DLD1 (cell line): ENCODE results near the gene AGT.
"Not testable (repeated sequence)": the region's sequence is repeated elsewhere in the genome, so short reads cannot be mapped to it uniquely, and the experiment has no call there.

Experiments
- in situ Hi-C: cut with HindIII; loops from 2 replicates; pipeline ENCODE4 v1.10.0; 2017; ENCODE audit warnings: low sequenced_read_pairs

The AGT gene

GRCh38 chr1:230694464-230694863 lies 19.5 kb downstream of the AGT start:
- in situ Hi-C loops, result no loop called here

DNA sequence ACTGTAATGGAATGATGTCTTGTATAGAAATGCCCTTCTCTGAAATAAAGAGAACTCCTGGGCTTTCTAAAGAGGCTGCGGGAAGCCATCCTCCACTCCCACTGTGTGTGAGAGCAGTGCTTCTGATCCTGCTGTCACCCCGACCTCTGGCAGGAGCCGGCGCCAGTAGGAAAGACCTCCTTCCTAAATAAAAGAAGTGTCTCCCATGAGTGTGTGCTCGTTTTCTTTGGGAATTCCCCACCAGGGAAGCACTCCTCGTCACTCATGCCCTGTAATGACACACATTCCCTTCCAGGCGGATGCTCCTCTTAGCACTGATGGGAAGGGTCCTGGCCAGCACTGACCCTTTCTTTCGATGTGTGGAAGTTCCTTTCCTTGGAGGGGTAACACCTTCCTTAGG lies 20.1 kb downstream of the AGT start:
- in situ Hi-C loops, result no loop called here

- in situ Hi-C loops, result no loop called here
Measured at GRCh38 chr1:230693221-230693620, 20.7 kb downstream of the AGT start.

DNA sequence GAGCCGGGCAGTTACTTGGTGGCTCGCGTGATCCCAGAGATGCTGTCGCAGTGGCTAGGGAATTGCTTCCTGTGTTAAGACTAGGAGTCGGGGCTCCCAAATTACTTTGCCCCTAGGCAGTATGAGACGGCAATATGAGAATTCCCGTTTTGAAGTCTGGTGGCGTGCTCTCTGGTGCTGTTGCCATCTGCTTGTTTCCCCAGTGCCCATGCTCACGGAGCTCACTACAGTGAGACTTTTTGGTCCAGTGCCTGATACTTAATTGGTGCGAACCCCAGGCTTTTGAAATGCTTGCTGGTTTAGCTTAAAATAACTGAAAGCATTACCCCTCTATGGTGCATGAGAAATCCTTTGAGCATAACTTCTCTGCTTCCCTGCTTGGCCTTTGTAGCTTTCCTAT lies 22.3 kb downstream of the AGT start:
- in situ Hi-C loops, result no loop called here

DNA sequence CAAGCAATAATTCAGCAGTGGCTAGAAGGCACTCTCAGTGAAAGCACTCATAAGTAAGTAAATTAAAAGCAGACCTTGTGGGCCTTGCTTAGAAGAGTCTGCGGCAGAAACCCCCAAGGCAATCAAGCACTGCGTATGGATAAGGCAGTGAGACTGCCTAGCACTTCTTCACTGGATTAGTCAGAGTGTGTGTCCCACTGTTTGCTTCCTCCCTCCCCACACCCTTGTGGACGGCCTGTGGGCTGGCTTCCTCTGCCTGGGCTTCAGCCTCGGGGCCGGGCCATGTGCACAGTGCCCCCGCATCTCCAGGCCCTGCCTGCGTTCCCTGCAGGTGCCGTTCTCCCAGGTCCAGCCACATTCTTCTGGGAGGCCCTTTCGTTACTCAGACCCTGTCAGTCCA lies 23.8 kb downstream of the AGT start:
- in situ Hi-C loops, result no loop called here

- in situ Hi-C loops, result no loop called here
Measured at GRCh38 chr1:230686747-230687146, 27.2 kb downstream of the AGT start.

DNA sequence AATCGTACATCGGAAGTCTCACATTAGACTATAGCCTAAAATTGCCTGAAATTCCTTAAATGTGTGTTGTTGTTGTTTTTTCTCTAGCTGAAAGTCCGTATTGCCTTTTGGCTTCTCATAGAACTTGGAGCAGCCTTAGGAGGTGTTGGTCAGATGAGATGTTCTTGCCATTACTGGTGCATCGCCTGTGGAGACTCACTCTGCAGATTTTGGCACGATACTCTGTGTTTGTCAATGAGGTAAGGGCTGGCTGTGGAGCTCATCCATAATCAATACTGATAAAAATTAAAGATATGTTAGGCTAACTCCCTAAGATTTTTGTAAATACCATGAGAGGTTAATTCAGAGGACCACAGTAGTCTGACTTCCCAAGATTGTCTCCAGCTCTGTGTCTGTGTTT lies 28.9 kb downstream of the AGT start:
- in situ Hi-C loops, result no loop called here

- in situ Hi-C loops, result no loop called here
Measured at GRCh38 chr1:230684146-230684545, 29.8 kb downstream of the AGT start.

DNA sequence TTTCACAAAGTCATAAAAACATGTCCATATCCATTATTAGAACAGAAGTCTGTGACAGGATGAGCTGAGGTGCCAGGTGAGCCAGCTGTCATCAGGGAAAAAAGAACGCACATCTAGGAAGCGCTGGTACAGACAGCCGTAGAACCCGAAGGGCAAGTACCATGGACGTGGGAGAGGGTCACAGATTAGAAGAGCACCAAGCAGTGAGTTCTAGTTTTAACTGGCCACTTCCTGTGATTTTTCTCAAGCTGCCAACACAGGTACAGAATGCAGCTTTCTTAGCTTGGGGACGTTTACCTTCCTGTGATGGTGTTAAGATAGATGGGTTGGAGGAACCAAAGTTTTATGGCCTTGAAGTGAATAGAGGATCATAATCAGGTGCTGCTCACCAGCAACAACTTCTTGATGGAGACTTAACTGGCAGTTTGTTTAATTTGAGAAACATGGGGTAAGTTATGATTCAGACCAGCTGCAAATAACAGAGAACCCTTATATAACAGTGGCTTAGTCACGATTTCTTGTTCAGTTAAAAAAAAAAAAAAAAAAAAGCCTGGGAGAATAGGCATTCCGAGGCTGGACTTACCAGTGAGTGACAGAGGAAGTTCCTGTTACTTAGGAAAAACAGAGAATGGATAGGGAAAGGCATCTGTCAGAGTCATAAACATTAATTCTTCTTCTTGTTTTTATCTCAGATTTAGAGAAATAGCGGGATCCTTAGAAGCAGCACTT lies 30.9 kb downstream of the AGT start:
- in situ Hi-C loops, result no loop called here

GRCh38 chr1:230682274-230682673 lies 31.6 kb downstream of the AGT start:
- in situ Hi-C loops, result no loop called here

GRCh38 chr1:230681599-230681998 lies 32.3 kb downstream of the AGT start:
- in situ Hi-C loops, result no loop called here

- in situ Hi-C loops, result no loop called here
Measured at GRCh38 chr1:230680300-230681025, 33.5 kb downstream of the AGT start.

DNA sequence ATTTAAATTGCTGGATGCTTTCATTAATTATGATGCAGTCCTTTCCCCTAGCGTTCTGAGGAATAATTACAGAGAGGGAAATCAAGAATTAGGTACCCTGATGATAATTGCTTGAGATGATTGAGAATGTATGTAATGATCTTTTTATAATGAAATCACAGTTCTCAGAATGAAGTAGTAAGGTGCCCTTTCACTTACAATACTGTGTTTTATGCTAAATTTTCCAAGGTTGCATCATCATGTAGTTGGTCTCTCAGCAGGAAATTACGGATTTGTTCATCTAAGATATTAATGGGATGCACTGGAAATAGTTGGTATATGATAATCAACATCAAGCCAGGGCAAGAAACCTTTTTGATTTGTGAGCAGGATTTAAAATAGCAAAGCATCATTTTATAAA lies 34.1 kb downstream of the AGT start:
- in situ Hi-C loops, result no loop called here

DNA sequence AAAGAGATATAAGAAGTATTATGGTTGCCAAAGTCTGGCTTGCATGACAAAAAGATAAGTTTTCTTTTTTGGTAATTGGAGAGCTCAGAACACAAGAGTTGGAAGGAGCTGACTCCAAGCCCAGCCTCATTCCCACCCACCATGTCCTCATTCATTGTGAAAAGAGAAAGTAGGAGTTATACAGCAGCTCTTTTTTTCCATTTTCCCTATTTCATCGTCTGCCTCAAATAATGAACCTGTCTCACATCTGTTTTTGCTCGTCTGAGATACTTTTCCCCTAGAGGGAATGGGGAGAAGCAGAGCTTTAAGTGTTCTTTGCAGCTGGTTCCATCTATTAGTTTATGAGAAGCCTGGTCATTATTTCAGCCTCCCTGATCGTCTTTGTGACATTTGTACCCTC lies 34.7 kb downstream of the AGT start:
- in situ Hi-C loops, result no loop called here

- in situ Hi-C loops, result no loop called here
Measured at GRCh38 chr1:230677200-230677599, 36.7 kb downstream of the AGT start.

DNA sequence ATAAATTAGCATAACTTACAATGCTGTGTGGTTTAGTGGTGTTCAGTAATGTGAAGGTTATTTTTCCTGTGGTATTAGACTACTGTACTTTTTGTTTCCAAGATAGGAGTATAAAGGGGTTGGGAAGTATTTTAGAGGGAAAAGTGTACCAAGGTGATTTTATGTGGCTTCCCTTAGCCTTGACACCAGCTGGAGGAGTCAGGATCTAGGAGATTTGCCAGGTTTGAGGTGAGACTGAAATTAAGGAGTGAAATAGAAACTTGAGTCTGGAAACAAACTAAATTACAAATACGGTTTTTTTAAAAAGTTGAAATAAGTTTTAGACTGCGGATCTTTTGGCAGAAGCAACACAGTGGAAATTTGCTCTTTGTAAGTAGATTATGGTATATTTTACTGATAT lies 39.3 kb downstream of the AGT start:
- in situ Hi-C loops, result no loop called here

GRCh38 chr1:230669543-230669942 lies 44.4 kb downstream of the AGT start:
- in situ Hi-C loops, result no loop called here

GRCh38 chr1:230668227-230668626 lies 45.7 kb downstream of the AGT start:
- in situ Hi-C loops, result no loop called here

DNA sequence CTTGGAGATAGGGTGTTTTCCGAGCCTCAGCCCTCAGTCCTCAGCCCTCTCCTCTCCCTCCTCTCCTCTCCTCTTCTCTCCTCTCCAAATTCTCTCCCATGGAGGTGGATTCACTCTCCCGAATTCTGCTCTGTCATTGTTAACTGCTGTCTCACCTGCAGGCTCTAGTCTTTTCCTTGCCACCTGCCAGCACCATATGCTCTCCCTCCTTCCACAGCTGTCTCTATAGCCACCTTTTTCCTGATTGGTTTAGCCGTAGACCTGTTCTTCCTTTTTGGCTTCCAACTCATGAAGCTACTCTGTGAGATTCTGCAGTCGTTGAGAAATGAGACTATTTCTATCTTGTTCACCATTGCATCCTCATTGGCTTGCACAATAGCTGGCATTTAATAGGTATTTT lies 51.9 kb downstream of the AGT start:
- in situ Hi-C loops, result no loop called here

- in situ Hi-C loops, result no loop called here
Measured at GRCh38 chr1:230658691-230659090, 55.2 kb downstream of the AGT start.

GRCh38 chr1:230658103-230658502 lies 55.8 kb downstream of the AGT start:
- in situ Hi-C loops, result not testable (repeated sequence)

DNA sequence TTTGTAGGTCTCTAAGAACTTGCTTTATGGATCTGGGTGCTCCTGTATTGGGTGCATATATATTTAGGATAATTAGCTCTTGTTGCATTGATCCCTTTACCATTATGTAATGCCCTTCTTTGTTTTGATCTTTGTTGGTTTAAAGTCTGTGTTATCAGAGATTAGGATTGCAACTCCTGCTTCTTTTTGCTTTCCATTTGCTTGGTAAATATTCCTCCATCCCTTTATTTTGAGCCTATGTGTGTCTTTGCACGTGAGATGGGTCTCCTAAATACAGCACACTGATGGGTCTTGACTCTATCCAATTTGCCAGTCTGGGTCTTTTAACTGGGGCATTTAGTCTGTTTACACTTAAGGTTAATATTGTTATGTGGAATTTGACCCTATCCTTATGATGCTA lies 57.2 kb downstream of the AGT start:
- in situ Hi-C loops, result not testable (repeated sequence)
